GM12865 (cell line): ENCODE data around the gene FAM167B.
"Not testable (repeated sequence)": the region's sequence is repeated elsewhere in the genome, so short reads cannot be mapped to it uniquely, and the experiment has no call there.

Experiments
- DNase-seq: peaks from one replicate; pipeline ENCODE4 v3.0.0; 2010; ENCODE audit warnings: low read depth
- H3K4me3 ChIP-seq: 2 replicates; pipeline ENCODE4 v1.5.1; 2011; ENCODE audit warnings: mild to moderate bottlenecking, low read depth, low read length, control low read depth
- CTCF ChIP-seq: IDR thresholded peaks from 2 replicates; pipeline ENCODE4 v1.5.1; 2011; ENCODE audit warnings: low read length, control low read depth, low read depth, inconsistent platforms; ENCODE audit not compliant: insufficient read depth; ENCODE audit errors: missing control alignments

FAM167B gene

GRCh38 chr1:32291708-32292538 lies 44.9 kb downstream of the FAM167B start, which contains the start of gene HDAC1:
Gene HDAC1, plus strand, starts transcription at chr1:32292083. Its CDS starts 87 bp downstream, at chr1:32292170.
- TF ChIP-seq CTCF: no peak
- DNase-seq: peak; percentile 99
- H3K4me3 ChIP-seq: peak within 1 kb of the TSS; percentile 60

GRCh38 chr1:32298211-32298610 lies 51.2 kb downstream of the FAM167B start:
- DNase-seq, H3K4me3 ChIP-seq: not testable (repeated sequence)
